ENCODE data around the gene TMEM233. TPM values are rescaled to one million over a fixed set of nuclear protein-coding genes. Genes with fewer than 3 reads are reported as not detected.

TMEM233 gene
- total RNA-seq, 1 experiment from 2014 or later: not detected

DNA sequence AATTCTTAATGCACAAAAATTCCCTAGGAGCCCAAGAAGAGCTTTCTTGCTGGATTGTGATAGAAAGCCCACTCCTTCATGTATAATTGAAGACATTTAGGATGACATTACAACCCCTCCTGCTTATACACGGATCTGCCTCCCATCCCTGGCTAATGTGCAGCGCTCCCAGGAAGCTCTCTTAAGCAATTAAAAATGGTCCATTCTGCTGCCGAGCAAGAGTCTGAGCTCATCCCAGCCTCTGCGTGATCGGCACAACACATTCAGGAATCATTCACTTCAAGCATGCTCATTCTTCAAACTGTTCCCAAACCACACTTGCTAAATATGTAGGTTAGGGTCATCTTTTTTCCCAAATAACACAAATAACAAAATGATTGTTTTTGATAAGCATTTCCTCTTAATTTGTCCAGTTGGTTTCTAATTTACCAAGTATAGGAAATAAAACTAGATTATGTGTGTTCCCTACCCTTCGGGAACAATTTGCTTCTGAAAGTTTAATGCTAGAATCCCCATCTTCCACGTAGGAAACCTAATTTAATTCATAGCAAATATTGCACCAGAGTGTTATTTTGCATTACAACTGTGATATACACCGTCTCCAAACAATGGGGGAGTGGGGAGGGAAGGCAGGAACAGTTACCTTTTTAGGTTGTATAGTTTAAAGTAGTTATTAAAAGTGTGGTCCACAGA lies 17.3 kb upstream of the TMEM233 start:
- Histone ChIP-seq H3K27me3 (ENCODE audit: insufficient read depth, low read length) (no peaks in the 10 kb centered on the region), H3K79me2 (ENCODE audit: insufficient read depth, low read length) (no peaks in the 10 kb centered on the region), H2AFZ (ENCODE audit: low read depth, low read length, poor library complexity, severe bottlenecking) (no peak overlapping the region), H3K9ac (ENCODE audit: low read length) (no peak overlapping the region), H4K20me1 (ENCODE audit: insufficient read depth) (no peaks in the 10 kb centered on the region), H3K4me1 (ENCODE audit: control insufficient read depth in 1 of 2, insufficient read depth in 2 of 2, low read length in 2 of 2) (peaks cover 0 to 10% of the 10 kb centered on the region in 2 experiments; a peak in 2 of 4 replicates), H3K4me2 (ENCODE audit: low read length) (no peak overlapping the region), H3K9me3 (ENCODE audit: control insufficient read depth in 1 of 2, insufficient read depth in 1 of 2, low read depth in 1 of 2, low read length in 2 of 2) (no peaks in the 10 kb centered on the region), H3K4me3 (replicated peaks in 1 of 2; ENCODE audit: low read depth in 1 of 2, low read length in 2 of 2) (no peak overlapping the region), H3K36me3 (ENCODE audit: control insufficient read depth in 1 of 2, insufficient read depth in 2 of 2, low read length in 2 of 2) (no peaks in the 10 kb centered on the region), H3K27ac (ENCODE audit: low read depth, low read length) (no peak overlapping the region), H3K9me2 (ENCODE audit: insufficient read depth) (no peaks in the 10 kb centered on the region)
- ChIA-PET RAD21 (ENCODE audit: low non-redundant PET in 1 of 2, low total read pairs in 2 of 2, uncharacterized antibody in 2 of 2, unreplicated experiment in 2 of 2) (no interaction called here), CTCF (no interaction called here), POLR2A (no interaction called here)
- DNase-seq (ENCODE audit: low read depth, low spot score) (no peak), ATAC-seq (no peak)
- TF ChIP-seq EZH2phosphoT487 (IDR thresholded peaks at IDR 0.05; ENCODE audit: borderline replicate concordance): no peak
- TF ChIP-seq POLR2A (IDR thresholded peaks at IDR 0.05; ENCODE audit: borderline replicate concordance, extremely low read depth, insufficient read depth, insufficient read length): no peak
- no peak for TF ChIP-seq ZFX (IDR thresholded peaks at IDR 0.05)
- TF ChIP-seq EZH2 (IDR thresholded peaks at IDR 0.05): no peak
- TF ChIP-seq, protein P1, sequence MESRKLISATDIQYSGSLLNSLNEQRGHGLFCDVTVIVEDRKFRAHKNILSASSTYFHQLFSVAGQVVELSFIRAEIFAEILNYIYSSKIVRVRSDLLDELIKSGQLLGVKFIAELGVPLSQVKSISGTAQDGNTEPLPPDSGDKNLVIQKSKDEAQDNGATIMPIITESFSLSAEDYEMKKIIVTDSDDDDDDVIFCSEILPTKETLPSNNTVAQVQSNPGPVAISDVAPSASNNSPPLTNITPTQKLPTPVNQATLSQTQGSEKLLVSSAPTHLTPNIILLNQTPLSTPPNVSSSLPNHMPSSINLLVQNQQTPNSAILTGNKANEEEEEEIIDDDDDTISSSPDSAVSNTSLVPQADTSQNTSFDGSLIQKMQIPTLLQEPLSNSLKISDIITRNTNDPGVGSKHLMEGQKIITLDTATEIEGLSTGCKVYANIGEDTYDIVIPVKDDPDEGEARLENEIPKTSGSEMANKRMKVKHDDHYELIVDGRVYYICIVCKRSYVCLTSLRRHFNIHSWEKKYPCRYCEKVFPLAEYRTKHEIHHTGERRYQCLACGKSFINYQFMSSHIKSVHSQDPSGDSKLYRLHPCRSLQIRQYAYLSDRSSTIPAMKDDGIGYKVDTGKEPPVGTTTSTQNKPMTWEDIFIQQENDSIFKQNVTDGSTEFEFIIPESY (IDR thresholded peaks at IDR 0.05; ENCODE audit: extremely low read depth, insufficient replicate concordance, low read length): no peak
- TF ChIP-seq TCF7L2 (IDR thresholded peaks at IDR 0.05; ENCODE audit: borderline replicate concordance, extremely low read depth, insufficient read depth, insufficient read length): no peak
- TF ChIP-seq ZNF274 (IDR thresholded peaks at IDR 0.05; ENCODE audit: low read depth, low read length): no peak
- TF ChIP-seq SRF (IDR thresholded peaks at IDR 0.05; ENCODE audit: low read depth): no peak
- TF ChIP-seq SP1 (IDR thresholded peaks at IDR 0.05; ENCODE audit: low read depth): no peak
- no peak for TF ChIP-seq RAD21 (IDR thresholded peaks at IDR 0.05; ENCODE audit: low read depth)
- no peak for TF ChIP-seq CBX3 (IDR thresholded peaks at IDR 0.05; ENCODE audit: low read depth)
- TF ChIP-seq YY1 (IDR thresholded peaks at IDR 0.05; ENCODE audit: extremely low read depth, insufficient replicate concordance, low read depth, low read length): no peak
- TF ChIP-seq ATF3 (IDR thresholded peaks at IDR 0.05): no peak
- no peak for TF ChIP-seq ELF1 (IDR thresholded peaks at IDR 0.05; ENCODE audit: borderline replicate concordance, low read depth)
- no peak for TF ChIP-seq CEBPB (IDR thresholded peaks at IDR 0.05; ENCODE audit: low read depth)
- no peak for TF ChIP-seq CTCF (IDR thresholded peaks at IDR 0.05 in 2 of 3, conservative IDR thresholded peaks at IDR 0.05 in 1 of 3; ENCODE audit: borderline replicate concordance in 1 of 3, insufficient read depth in 1 of 3, low read depth in 2 of 3, low read length in 2 of 3)
- intact Hi-C loops (cut with micrococcal nuclease): no loop called here
- no TSS peak for BruUV-seq (replicated peaks)
